ENCODE measurements around the gene SLC20A1. TPM values are rescaled to one million over a fixed set of nuclear protein-coding genes. Genes with fewer than 3 reads are reported as not detected.

SLC20A1 gene
- total RNA-seq, 1 donor = 96.3 TPM

DNA sequence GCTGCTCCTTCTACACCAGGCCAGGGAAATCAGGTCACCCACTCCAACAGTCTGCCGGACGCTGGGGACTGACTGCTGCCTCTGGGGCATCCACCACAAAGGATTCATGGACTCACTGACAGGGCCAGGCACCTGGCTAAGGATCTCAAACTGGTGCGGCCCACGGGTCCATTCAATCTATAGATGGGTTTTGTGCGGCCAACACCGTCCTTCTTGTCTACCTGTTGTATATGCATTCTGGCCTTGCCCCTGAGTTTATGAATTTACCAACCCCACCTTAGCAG is 10.9 kb upstream of the SLC20A1 start:
- no peaks in the 10 kb centered on the region for H4K20me1 ChIP-seq (ENCODE audit: insufficient read depth, low read length)
- TF ChIP-seq, protein P1, sequence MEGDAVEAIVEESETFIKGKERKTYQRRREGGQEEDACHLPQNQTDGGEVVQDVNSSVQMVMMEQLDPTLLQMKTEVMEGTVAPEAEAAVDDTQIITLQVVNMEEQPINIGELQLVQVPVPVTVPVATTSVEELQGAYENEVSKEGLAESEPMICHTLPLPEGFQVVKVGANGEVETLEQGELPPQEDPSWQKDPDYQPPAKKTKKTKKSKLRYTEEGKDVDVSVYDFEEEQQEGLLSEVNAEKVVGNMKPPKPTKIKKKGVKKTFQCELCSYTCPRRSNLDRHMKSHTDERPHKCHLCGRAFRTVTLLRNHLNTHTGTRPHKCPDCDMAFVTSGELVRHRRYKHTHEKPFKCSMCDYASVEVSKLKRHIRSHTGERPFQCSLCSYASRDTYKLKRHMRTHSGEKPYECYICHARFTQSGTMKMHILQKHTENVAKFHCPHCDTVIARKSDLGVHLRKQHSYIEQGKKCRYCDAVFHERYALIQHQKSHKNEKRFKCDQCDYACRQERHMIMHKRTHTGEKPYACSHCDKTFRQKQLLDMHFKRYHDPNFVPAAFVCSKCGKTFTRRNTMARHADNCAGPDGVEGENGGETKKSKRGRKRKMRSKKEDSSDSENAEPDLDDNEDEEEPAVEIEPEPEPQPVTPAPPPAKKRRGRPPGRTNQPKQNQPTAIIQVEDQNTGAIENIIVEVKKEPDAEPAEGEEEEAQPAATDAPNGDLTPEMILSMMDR (IDR thresholded peaks at IDR 0.05; ENCODE audit: extremely low read depth, low read depth, low read length) = no peak

DNA sequence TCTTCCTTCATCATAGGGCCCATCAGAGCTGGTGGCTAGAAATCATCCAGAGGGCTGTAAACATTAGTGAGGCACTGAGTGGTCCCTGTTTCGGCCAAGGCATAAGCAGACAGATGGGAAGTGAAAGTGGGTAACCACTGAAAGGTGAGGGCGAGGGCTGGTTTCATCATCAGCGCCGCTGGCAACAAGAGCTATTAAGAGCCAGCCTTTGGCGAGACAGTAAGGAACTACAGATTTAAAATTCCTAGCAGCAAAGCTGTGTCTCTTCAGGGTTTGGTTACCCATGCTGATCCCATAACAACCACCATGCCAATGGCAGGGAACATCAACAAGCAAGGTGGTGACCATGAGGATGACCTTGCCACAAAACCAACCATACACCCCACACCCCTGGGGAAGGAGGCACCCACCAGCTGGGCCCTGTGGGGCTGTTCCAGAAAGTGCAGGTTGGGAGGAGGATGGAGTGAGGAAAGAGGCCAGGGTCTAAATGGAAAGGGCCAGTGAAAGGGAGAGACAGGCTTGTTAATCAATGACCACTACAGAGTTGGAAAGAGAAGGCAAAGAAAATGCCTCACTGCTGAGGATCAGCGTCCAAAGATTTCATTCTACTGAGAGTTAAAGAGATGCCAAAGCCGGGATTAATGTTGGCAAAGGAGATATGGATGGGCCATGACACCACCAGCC is 9.0 kb upstream of the SLC20A1 start:
- TF ChIP-seq, protein P1 (IDR thresholded peaks at IDR 0.05; ENCODE audit: extremely low read depth, low read depth, low read length) = no peak
- DNase-seq (ENCODE audit: insufficient read length, low spot score, missing footprints) = no peak
- H3K36me3 ChIP-seq (ENCODE audit: insufficient read depth, low read length) = no peaks in the 10 kb centered on the region
- no peak overlapping the region for H3K4me3 ChIP-seq (ENCODE audit: insufficient read depth, low read length)
- H2AFZ ChIP-seq (ENCODE audit: low read length) = no peak overlapping the region
- no peak overlapping the region for H3K4me2 ChIP-seq (ENCODE audit: insufficient read depth, low read length)
- no peak overlapping the region for H3K27ac ChIP-seq (ENCODE audit: low read depth, low read length)
- no peaks in the 10 kb centered on the region for H4K20me1 ChIP-seq (ENCODE audit: insufficient read depth, low read length)
- H3K4me1 ChIP-seq (ENCODE audit: insufficient read depth, low read length) = peaks cover 27% of the 10 kb centered on the region
- no peaks in the 10 kb centered on the region for H3K27me3 ChIP-seq (ENCODE audit: insufficient read depth, low read length)
- H3K9me3 ChIP-seq (ENCODE audit: low read depth, low read length) = no peaks in the 10 kb centered on the region
- no peaks in the 10 kb centered on the region for H3K79me2 ChIP-seq (ENCODE audit: insufficient read depth, low read length)

More for the DNA sequence above, 10.9 kb upstream of the SLC20A1 start:
- no peak overlapping the region for H2AFZ ChIP-seq (ENCODE audit: low read length)
- H3K9me3 ChIP-seq (ENCODE audit: low read depth, low read length) = no peaks in the 10 kb centered on the region
- no peaks in the 10 kb centered on the region for H3K27me3 ChIP-seq (ENCODE audit: insufficient read depth, low read length)
- H3K36me3 ChIP-seq (ENCODE audit: insufficient read depth, low read length) = no peaks in the 10 kb centered on the region
- H3K4me2 ChIP-seq (ENCODE audit: insufficient read depth, low read length) = no peak overlapping the region
- no peak for DNase-seq (ENCODE audit: insufficient read length, low spot score, missing footprints)
- no peak overlapping the region for H3K27ac ChIP-seq (ENCODE audit: low read depth, low read length)
- peaks cover 27% of the 10 kb centered on the region for H3K4me1 ChIP-seq (ENCODE audit: insufficient read depth, low read length)
- H3K4me3 ChIP-seq (ENCODE audit: insufficient read depth, low read length) = no peak overlapping the region
- H3K79me2 ChIP-seq (ENCODE audit: insufficient read depth, low read length) = no peaks in the 10 kb centered on the region

DNA sequence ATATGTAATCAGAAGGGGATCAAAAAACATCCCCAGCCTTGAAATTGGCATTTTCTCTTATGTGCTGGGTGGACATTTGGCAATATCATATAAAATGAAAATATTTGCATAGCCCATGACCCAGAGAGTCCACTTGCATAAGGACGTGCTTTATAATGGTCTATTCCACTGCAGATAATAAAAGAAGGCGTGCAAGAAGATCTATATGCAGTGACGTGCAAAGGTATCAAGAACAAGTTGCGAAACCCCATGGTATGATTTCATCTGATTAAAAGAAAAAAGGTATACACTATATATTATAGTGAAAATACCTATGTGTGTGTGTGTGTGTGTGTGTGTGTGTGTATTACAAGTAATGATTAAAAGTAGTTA is 8.5 kb upstream of the SLC20A1 start:
- Histone ChIP-seq H2AFZ (ENCODE audit: low read length) (no peak overlapping the region), H3K36me3 (ENCODE audit: insufficient read depth, low read length) (no peaks in the 10 kb centered on the region)

DNA sequence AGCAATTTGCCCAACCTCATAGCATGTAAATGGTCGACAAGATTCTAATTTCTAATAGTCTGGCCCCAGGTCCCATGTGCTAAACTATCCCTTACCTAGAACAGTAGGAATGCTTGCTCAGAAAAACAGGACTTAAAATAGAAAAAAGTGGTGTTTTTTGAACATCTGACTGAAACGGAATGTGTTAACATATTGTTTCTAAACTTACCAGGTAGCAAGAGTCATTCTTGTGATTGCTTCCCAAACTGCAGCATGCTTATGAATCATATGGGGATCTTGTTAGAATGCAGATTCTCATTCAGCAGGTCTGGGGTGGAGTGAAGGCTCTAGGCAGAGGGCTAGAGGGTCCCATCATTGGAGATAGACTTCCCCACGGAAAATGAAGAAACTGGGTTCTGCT is 5.8 kb upstream of the SLC20A1 start:
- H3K4me2 ChIP-seq (ENCODE audit: insufficient read depth, low read length) = peak overlapping the region; percentile 78
- peaks cover 15% of the 10 kb centered on the region for H3K79me2 ChIP-seq (ENCODE audit: insufficient read depth, low read length)
- no peaks in the 10 kb centered on the region for H3K9me3 ChIP-seq (ENCODE audit: low read depth, low read length)
- H3K4me3 ChIP-seq (ENCODE audit: insufficient read depth, low read length) = no peak overlapping the region
- peak overlapping the region; percentile 92 for H3K27ac ChIP-seq (ENCODE audit: low read depth, low read length)
- TF ChIP-seq, protein P1 (IDR thresholded peaks at IDR 0.05; ENCODE audit: extremely low read depth, low read depth, low read length) = no peak
- H3K4me1 ChIP-seq (ENCODE audit: insufficient read depth, low read length) = peaks cover 52% of the 10 kb centered on the region
- H4K20me1 ChIP-seq (ENCODE audit: insufficient read depth, low read length) = no peaks in the 10 kb centered on the region
- peak overlapping the region; percentile 21 for H2AFZ ChIP-seq (ENCODE audit: low read length)
- H3K27me3 ChIP-seq (ENCODE audit: insufficient read depth, low read length) = no peaks in the 10 kb centered on the region
- H3K36me3 ChIP-seq (ENCODE audit: insufficient read depth, low read length) = no peaks in the 10 kb centered on the region
- no peak for DNase-seq (ENCODE audit: insufficient read length, low spot score, missing footprints)

More for the DNA sequence above, 8.5 kb upstream of the SLC20A1 start:
- H3K4me2 ChIP-seq (ENCODE audit: insufficient read depth, low read length) = no peak overlapping the region
- DNase-seq (ENCODE audit: insufficient read length, low spot score, missing footprints) = no peak
- H3K4me1 ChIP-seq (ENCODE audit: insufficient read depth, low read length) = peaks cover 26% of the 10 kb centered on the region
- H3K4me3 ChIP-seq (ENCODE audit: insufficient read depth, low read length) = no peak overlapping the region
- no peak overlapping the region for H3K27ac ChIP-seq (ENCODE audit: low read depth, low read length)
- H3K79me2 ChIP-seq (ENCODE audit: insufficient read depth, low read length) = no peaks in the 10 kb centered on the region
- no peaks in the 10 kb centered on the region for H3K27me3 ChIP-seq (ENCODE audit: insufficient read depth, low read length)
- no peaks in the 10 kb centered on the region for H4K20me1 ChIP-seq (ENCODE audit: insufficient read depth, low read length)
- H3K9me3 ChIP-seq (ENCODE audit: low read depth, low read length) = no peaks in the 10 kb centered on the region
- TF ChIP-seq, protein P1 (IDR thresholded peaks at IDR 0.05; ENCODE audit: extremely low read depth, low read depth, low read length) = no peak
